ENCODE data around the gene ZFP64.

The ZFP64 gene

GRCh38 chr20:52212943-52213342, 21.4 kb upstream of the ZFP64 start:
- no peak for TF ChIP-seq REST (IDR thresholded peaks at IDR 0.05; ENCODE audit: insufficient read depth in 1 of 2, low read depth in 2 of 2, low read length in 2 of 2)
- no peak for TF ChIP-seq SIN3A (IDR thresholded peaks at IDR 0.05; ENCODE audit: borderline replicate concordance, insufficient read depth, low read length)
- no peak for TF ChIP-seq TAF1 (IDR thresholded peaks at IDR 0.05; ENCODE audit: borderline replicate concordance, insufficient read depth, low read length)
- TF ChIP-seq FOXP2 (optimal IDR thresholded peaks at IDR 0.05; ENCODE audit: borderline replicate concordance, extremely low read depth, extremely low read length, insufficient read depth): no peak
- no peak for TF ChIP-seq POLR2AphosphoS5 (IDR thresholded peaks at IDR 0.05; ENCODE audit: low read depth, low read length)

GRCh38 chr20:52210037-52210990, 18.7 kb upstream of the ZFP64 start:
- TF ChIP-seq FOXP2 (optimal IDR thresholded peaks at IDR 0.05; ENCODE audit: borderline replicate concordance, extremely low read depth, extremely low read length, insufficient read depth) (no peak), SIN3A (IDR thresholded peaks at IDR 0.05; ENCODE audit: borderline replicate concordance, insufficient read depth, low read length) (no peak), POLR2AphosphoS5 (IDR thresholded peaks at IDR 0.05; ENCODE audit: low read depth, low read length) (no peak), REST (IDR thresholded peaks at IDR 0.05; ENCODE audit: insufficient read depth in 1 of 2, low read depth in 2 of 2, low read length in 2 of 2) (no peak), TAF1 (IDR thresholded peaks at IDR 0.05; ENCODE audit: borderline replicate concordance, insufficient read depth, low read length) (no peak)

- no peak for TF ChIP-seq REST (IDR thresholded peaks at IDR 0.05; ENCODE audit: insufficient read depth in 1 of 2, low read depth in 2 of 2, low read length in 2 of 2)
- no peak for TF ChIP-seq POLR2AphosphoS5 (IDR thresholded peaks at IDR 0.05; ENCODE audit: low read depth, low read length)
- no peak for TF ChIP-seq SIN3A (IDR thresholded peaks at IDR 0.05; ENCODE audit: borderline replicate concordance, insufficient read depth, low read length)
- no peak for TF ChIP-seq TAF1 (IDR thresholded peaks at IDR 0.05; ENCODE audit: borderline replicate concordance, insufficient read depth, low read length)
- no peak for TF ChIP-seq FOXP2 (optimal IDR thresholded peaks at IDR 0.05; ENCODE audit: borderline replicate concordance, extremely low read depth, extremely low read length, insufficient read depth)
Observed at GRCh38 chr20:52209154-52209571, 17.6 kb upstream of the ZFP64 start.

DNA sequence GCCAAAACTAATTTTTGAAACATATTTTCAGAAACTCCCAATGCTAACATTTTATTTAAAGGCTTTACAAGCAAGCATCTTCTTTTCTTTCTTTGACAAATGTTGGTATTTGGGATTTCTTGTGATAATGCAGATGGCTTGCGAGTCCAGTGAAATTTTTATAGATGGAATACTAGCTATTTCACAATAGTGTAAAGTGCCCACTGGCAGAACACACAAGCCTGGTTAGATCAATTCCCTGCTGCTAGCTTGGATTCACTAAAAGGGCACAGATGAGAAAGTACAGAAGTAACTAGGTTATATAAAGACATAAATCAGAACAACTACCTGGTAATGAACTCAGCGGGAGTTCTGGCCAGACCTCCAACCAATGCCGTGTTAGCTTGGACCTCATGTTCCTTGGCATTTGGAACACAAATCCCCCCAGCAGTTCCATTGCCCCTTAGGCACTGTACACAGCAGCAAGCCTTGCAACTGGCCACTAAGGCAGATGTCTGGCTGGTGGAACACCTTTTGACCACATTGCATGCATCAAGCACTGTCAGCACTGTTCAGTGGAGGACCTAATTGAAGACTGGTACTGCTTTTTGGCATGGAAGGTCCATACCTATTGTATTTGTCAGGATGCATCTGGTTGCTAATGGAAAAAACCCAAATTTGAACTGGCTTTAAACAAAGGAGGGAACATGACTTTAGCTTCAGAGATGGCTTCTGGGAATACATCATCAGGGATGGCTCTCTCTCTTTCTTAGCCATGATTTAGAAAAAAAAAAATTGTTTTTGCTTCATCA, 15.6 kb upstream of the ZFP64 start:
- TF ChIP-seq SIN3A (IDR thresholded peaks at IDR 0.05; ENCODE audit: borderline replicate concordance, insufficient read depth, low read length): no peak
- TF ChIP-seq FOXP2 (optimal IDR thresholded peaks at IDR 0.05; ENCODE audit: borderline replicate concordance, extremely low read depth, extremely low read length, insufficient read depth): no peak
- no peak for TF ChIP-seq REST (IDR thresholded peaks at IDR 0.05; ENCODE audit: insufficient read depth in 1 of 2, low read depth in 2 of 2, low read length in 2 of 2)
- no peak for TF ChIP-seq TAF1 (IDR thresholded peaks at IDR 0.05; ENCODE audit: borderline replicate concordance, insufficient read depth, low read length)
- TF ChIP-seq POLR2AphosphoS5 (IDR thresholded peaks at IDR 0.05; ENCODE audit: low read depth, low read length): no peak

Measured in PFSK-1 (cell line).